ENCODE data around the gene LRRC45. TPM values are rescaled to one million over a fixed set of nuclear protein-coding genes. Genes with fewer than 3 reads are reported as not detected.

The LRRC45 gene
- total RNA-seq, 1 donor from 2014 or later = 11.0 TPM

GRCh38 chr17:82007228-82007494 is 15.9 kb upstream of the LRRC45 start:
- DNase-seq (ENCODE audit: low spot score) = no peak

GRCh38 chr17:82007495-82008257 is 15.4 kb upstream of the LRRC45 start:
- DNase-seq (ENCODE audit: low spot score) = no peak

GRCh38 chr17:82008258-82008940 is 14.7 kb upstream of the LRRC45 start:
- no peak for DNase-seq (ENCODE audit: low spot score)

- no peak for DNase-seq (ENCODE audit: low spot score)
These were observed 14.1 kb upstream of the LRRC45 start for GRCh38 chr17:82008941-82009405.

- no peak for DNase-seq (ENCODE audit: low spot score)
These were observed 13.7 kb upstream of the LRRC45 start for GRCh38 chr17:82009413-82009812.

GRCh38 chr17:82010575-82011525 is 12.3 kb upstream of the LRRC45 start:
- DNase-seq (ENCODE audit: low spot score) = no peak

GRCh38 chr17:82011617-82012187 is 11.4 kb upstream of the LRRC45 start:
- no peak for DNase-seq (ENCODE audit: low spot score)

GRCh38 chr17:82012261-82012639 is 10.9 kb upstream of the LRRC45 start:
- DNase-seq (ENCODE audit: low spot score) = no peak

- DNase-seq (ENCODE audit: low spot score) = no peak
These were observed 10.3 kb upstream of the LRRC45 start for GRCh38 chr17:82012640-82013295.

GRCh38 chr17:82013341-82013740 is 9.8 kb upstream of the LRRC45 start:
- no peak for DNase-seq (ENCODE audit: low spot score)

GRCh38 chr17:82013772-82014321 is 9.3 kb upstream of the LRRC45 start:
- DNase-seq (ENCODE audit: low spot score) = no peak

- no peak for DNase-seq (ENCODE audit: low spot score)
These were observed 8.7 kb upstream of the LRRC45 start for GRCh38 chr17:82014432-82014831.

GRCh38 chr17:82014971-82015310 is 8.2 kb upstream of the LRRC45 start:
- no peak for DNase-seq (ENCODE audit: low spot score)

GRCh38 chr17:82015311-82015971 is 7.7 kb upstream of the LRRC45 start:
- DNase-seq (ENCODE audit: low spot score) = no peak

GRCh38 chr17:82016061-82016874 is 6.8 kb upstream of the LRRC45 start:
- DNase-seq (ENCODE audit: low spot score) = no peak

- DNase-seq (ENCODE audit: low spot score) = no peak
These were observed 6.1 kb upstream of the LRRC45 start for GRCh38 chr17:82016875-82017459.

- no peak for DNase-seq (ENCODE audit: low spot score)
These were observed 5.4 kb upstream of the LRRC45 start for GRCh38 chr17:82017612-82018151.

GRCh38 chr17:82018152-82018988 is 4.7 kb upstream of the LRRC45 start:
- DNase-seq (ENCODE audit: low spot score) = no peak

All from ureter (tissue), 1 donor.